PC-9 (cell line): ENCODE measurements around the gene EGLN1. TPM values are rescaled to one million over a fixed set of nuclear protein-coding genes. Genes with fewer than 3 reads are reported as not detected.
A peak's percentile ranks its signal among the peaks of the same experiment; 100 is the strongest.
"Not testable (repeated sequence)": the region's sequence is repeated elsewhere in the genome, so short reads cannot be mapped to it uniquely, and the experiment has no call there.

Source experiments
- Bru-seq: library from RNA; stranded (reverse); fragments of 400-500 nt; gene quantifications from one replicate; lab custom pipeline; 2021; lab: Mats Ljungman, UMichigan
- BruChase-seq, 2 experiments: library from RNA; stranded (reverse); fragments of 400-500 nt; gene quantifications; one replicate each; lab custom pipeline; 2021; lab: Mats Ljungman, UMichigan
- BruUV-seq: library from RNA; stranded (reverse); fragments of 400-500 nt; replicated peaks from 2 replicates; lab custom pipeline; 2021; lab: Mats Ljungman, UMichigan
- CTCF ChIA-PET: fragments of 300-600 bp; sonication (Branson Sonifier 250); formaldehyde crosslinking; loops from one replicate; lab custom pipeline; 2022; ENCODE audit warnings: antibody characterized with exemption; lab: Charles Lee
- POLR2A ChIA-PET: fragments of 300-600 bp; sonication (Branson Sonifier 250); formaldehyde crosslinking; loops from one replicate; lab custom pipeline; 2022; ENCODE audit warnings: antibody characterized with exemption; ENCODE audit not compliant: unreplicated experiment; lab: Charles Lee
- DNase-seq, 2 experiments: peaks; one replicate each; pipeline versions ENCODE4 v3.0.0 to v3.0.0-alpha.2; 2015 to 2022; ENCODE audit warnings: mixed read lengths in 1 of 2
- H2AFZ ChIP-seq: fragments of 200-600 bp; sonication (generic); 2 replicates; pipeline ENCODE4 v1.8.1; 2017; ENCODE audit warnings: antibody characterized with exemption
- H3F3A ChIP-seq: fragments of 200-600 bp; sonication (generic); 2 replicates; pipeline ENCODE4 v1.8.1; 2017; ENCODE audit warnings: antibody characterized with exemption, mild to moderate bottlenecking, low read depth; ENCODE audit not compliant: insufficient read depth
- H3K27ac ChIP-seq: fragments of 200-600 bp; sonication (generic); 2 replicates; pipeline ENCODE4 v1.6.1; 2016; ENCODE audit warnings: mixed run types
- H3K27me3 ChIP-seq: fragments of 200-600 bp; sonication (generic); 2 replicates; pipeline ENCODE4 v1.6.1; 2016; ENCODE audit warnings: low read depth, mixed run types; ENCODE audit not compliant: insufficient read depth
- H3K36me3 ChIP-seq: fragments of 200-600 bp; sonication (generic); 2 replicates; pipeline ENCODE4 v1.6.1; 2016; ENCODE audit warnings: low read depth, mixed run types
- H3K4me1 ChIP-seq: fragments of 200-600 bp; sonication (generic); replicated peaks from 2 replicates; pipeline ENCODE4 v1.6.1; 2016; ENCODE audit warnings: mixed run types; ENCODE audit not compliant: insufficient read depth
- H3K4me2 ChIP-seq: fragments of 200-600 bp; sonication (generic); 2 replicates; pipeline ENCODE4 v1.6.1; 2017; ENCODE audit warnings: mixed run types
- H3K4me3 ChIP-seq: fragments of 200-600 bp; sonication (generic); 2 replicates; pipeline ENCODE4 v1.6.1; 2016; ENCODE audit warnings: mixed run types
- H3K79me2 ChIP-seq: fragments of 200-600 bp; sonication (generic); 2 replicates; pipeline ENCODE4 v1.6.1; 2017; ENCODE audit warnings: low read depth, mixed run types
- H3K9me2 ChIP-seq: fragments of 200-600 bp; sonication (generic); 2 replicates; pipeline ENCODE4 v1.8.1; 2017; ENCODE audit warnings: mild to moderate bottlenecking; ENCODE audit not compliant: insufficient read depth
- H3K9me3 ChIP-seq: fragments of 200-600 bp; sonication (generic); 2 replicates; pipeline ENCODE4 v1.8.1; 2016; ENCODE audit warnings: low read depth; ENCODE audit not compliant: insufficient read depth
- H4K20me1 ChIP-seq: fragments of 200-600 bp; sonication (generic); 2 replicates; pipeline ENCODE4 v1.8.1; 2017; ENCODE audit not compliant: insufficient read depth
- EZH2 ChIP-seq: fragments of 200-600 bp; sonication (generic); IDR thresholded peaks from 2 replicates; pipeline ENCODE4 v1.8.0; 2017; ENCODE audit warnings: antibody characterized with exemption, low read depth
- intact Hi-C: fragments of 100-400 bp; cut with micrococcal nuclease; formaldehyde crosslinking; loops from one replicate; pipeline ENCODE4 v1.10.0; 2022; ENCODE audit not compliant: unreplicated experiment
- long read RNA-seq: library from polyadenylated mRNA; stranded (forward); transcript quantifications from one replicate; pipeline ENCODE4 v2.0.0, GENCODE V29; 2022
- total RNA-seq: library from RNA; stranded (reverse); gene quantifications from 2 replicates; pipeline ENCODE4 v1.2.3, GENCODE V29; 2021
- TF ChIP-seq, protein P1 (sequence below): fragments of 200-600 bp; sonication (generic); conservative IDR thresholded peaks from 2 replicates; pipeline ENCODE4 v1.6.1; 2017; ENCODE audit warnings: mixed run types, antibody characterized with exemption, mild to moderate bottlenecking, moderate library complexity

EGLN1 gene
- total RNA-seq (10.9 and 18.8 TPM in 2 replicates), Bru-seq, nascent RNA (percentile 74 among the genes with signal in this experiment), BruChase-seq, experiment 1, labeled RNA remaining after a 2-hour chase (percentile 74 among the genes with signal in this experiment), BruChase-seq, experiment 2, labeled RNA remaining after a 6-hour chase (percentile 82 among the genes with signal in this experiment)
- long read RNA-seq, full-length matches to known transcripts: 27 of 30 reads
- long read RNA-seq, partial matches to known transcripts: 0 of 30 reads
- long read RNA-seq, other reads (novel, unspliced or antisense): 3 of 30 reads

DNA sequence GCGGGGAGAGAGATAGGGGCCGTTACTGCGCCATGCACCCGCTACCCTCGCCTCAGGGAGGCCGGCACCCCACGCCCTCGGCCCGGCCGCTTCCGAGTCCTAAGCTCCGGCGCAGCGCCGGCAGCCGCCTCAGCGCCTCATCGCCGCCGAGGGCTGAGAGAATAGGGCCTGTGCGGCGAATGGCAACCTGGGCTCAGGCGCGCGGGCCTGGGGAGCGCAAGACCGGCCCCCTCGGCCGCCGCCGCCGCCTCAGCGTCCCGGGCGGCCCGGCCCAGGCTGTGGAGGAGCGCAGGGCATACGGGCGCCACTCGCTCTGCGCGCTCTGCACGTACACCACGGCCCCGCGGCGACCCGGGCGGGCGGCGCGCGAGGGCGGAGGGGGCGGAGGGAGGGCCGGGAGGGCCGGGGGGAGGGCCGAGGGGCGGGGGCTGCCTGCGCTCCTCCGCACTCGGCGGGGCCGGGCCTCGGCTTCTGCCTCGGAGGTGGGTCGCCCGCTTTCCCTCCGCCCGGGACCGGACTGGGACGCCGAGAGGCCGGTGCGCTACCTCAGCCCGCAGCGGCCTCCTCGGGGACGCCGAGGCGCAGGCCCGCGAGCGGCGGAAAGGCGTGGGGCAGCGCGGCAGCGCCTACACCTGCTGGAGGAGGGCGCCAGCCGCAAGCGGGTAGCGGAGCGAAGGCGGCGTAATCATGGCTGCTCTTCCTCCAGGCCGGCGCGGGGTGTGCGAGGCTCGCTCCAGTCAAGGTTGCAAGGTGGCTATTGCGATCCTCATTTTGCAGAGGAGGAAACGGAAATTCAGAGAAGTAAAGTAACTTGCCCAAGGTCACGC lies at the start of gene EGLN1:
TSS of gene EGLN1 (minus strand) at position 317 of the 827 bp plus-strand sequence. CDS start 399 bp downstream, outside the sequence.
- H3K36me3 ChIP-seq: no peaks in the 10 kb centered on the region
- H2AFZ ChIP-seq: peak within 1 kb of the TSS; percentile 86
- CTCF ChIA-PET: no interaction called here
- no peaks in the 10 kb centered on the region for H3K9me2 ChIP-seq
- DNase-seq: peak; percentile 69 to 87
- TF ChIP-seq, protein P1, sequence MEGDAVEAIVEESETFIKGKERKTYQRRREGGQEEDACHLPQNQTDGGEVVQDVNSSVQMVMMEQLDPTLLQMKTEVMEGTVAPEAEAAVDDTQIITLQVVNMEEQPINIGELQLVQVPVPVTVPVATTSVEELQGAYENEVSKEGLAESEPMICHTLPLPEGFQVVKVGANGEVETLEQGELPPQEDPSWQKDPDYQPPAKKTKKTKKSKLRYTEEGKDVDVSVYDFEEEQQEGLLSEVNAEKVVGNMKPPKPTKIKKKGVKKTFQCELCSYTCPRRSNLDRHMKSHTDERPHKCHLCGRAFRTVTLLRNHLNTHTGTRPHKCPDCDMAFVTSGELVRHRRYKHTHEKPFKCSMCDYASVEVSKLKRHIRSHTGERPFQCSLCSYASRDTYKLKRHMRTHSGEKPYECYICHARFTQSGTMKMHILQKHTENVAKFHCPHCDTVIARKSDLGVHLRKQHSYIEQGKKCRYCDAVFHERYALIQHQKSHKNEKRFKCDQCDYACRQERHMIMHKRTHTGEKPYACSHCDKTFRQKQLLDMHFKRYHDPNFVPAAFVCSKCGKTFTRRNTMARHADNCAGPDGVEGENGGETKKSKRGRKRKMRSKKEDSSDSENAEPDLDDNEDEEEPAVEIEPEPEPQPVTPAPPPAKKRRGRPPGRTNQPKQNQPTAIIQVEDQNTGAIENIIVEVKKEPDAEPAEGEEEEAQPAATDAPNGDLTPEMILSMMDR: peak; percentile 32; the same call in 1 of the 2 replicates
- TF ChIP-seq EZH2: no peak
- POLR2A ChIA-PET: interaction anchor here (0.6 to 1.0 kb wide), 3 partner anchors 84 to 209 kb away, joined by 3 to 4 read pairs (median 4); partner anchors contain the start of gene SPRTN
- no peaks in the 10 kb centered on the region for H4K20me1 ChIP-seq
- peaks cover 8% of the 10 kb centered on the region for H3F3A ChIP-seq
- peak within 1 kb of the TSS; percentile 96 for H3K4me2 ChIP-seq
- intact Hi-C loops: loop anchor here (1.0 to 2.0 kb wide), 4 partner anchors 27 to 106 kb away; partner anchors contain the start of genes SPRTN and TSNAX
- H3K27ac ChIP-seq: peak within 1 kb of the TSS; percentile 65
- no peaks in the 10 kb centered on the region for H3K9me3 ChIP-seq
- peaks cover 41% of the 10 kb centered on the region for H3K4me1 ChIP-seq
- H3K79me2 ChIP-seq: peaks cover 40% of the 10 kb centered on the region
- BruUV-seq: no TSS peak
- peak within 1 kb of the TSS; percentile 89 for H3K4me3 ChIP-seq
- no peaks in the 10 kb centered on the region for H3K27me3 ChIP-seq

- intact Hi-C loops, CTCF ChIA-PET, H4K20me1 ChIP-seq, H3K27ac ChIP-seq, DNase-seq, H3F3A ChIP-seq, H3K27me3 ChIP-seq, BruUV-seq, POLR2A ChIA-PET, H3K36me3 ChIP-seq, H3K4me3 ChIP-seq, H3K4me2 ChIP-seq, H3K9me3 ChIP-seq, H3K79me2 ChIP-seq, H3K4me1 ChIP-seq, H2AFZ ChIP-seq, H3K9me2 ChIP-seq: not testable (repeated sequence)
Measured at GRCh38 chr1:231471500-231471899, 49.4 kb upstream of the EGLN1 start.

- H3K4me2 ChIP-seq, H3K9me2 ChIP-seq, H3K27ac ChIP-seq, H3F3A ChIP-seq, H3K4me1 ChIP-seq, H3K79me2 ChIP-seq, H3K9me3 ChIP-seq, POLR2A ChIA-PET, H3K36me3 ChIP-seq, H2AFZ ChIP-seq, BruUV-seq, DNase-seq, intact Hi-C loops, CTCF ChIA-PET, H4K20me1 ChIP-seq, H3K27me3 ChIP-seq, H3K4me3 ChIP-seq: not testable (repeated sequence)
Measured at GRCh38 chr1:231471027-231471426, 48.9 kb upstream of the EGLN1 start.

- TF ChIP-seq EZH2: no peak
- TF ChIP-seq, protein P1: no peak
- H3K4me2 ChIP-seq: no peak overlapping the region
- no peaks in the 10 kb centered on the region for H3K9me3 ChIP-seq
- no peak overlapping the region for H3K27ac ChIP-seq
- H3K4me3 ChIP-seq: no peak overlapping the region
- no peaks in the 10 kb centered on the region for H3K9me2 ChIP-seq
- H3K27me3 ChIP-seq: no peaks in the 10 kb centered on the region
- H3F3A ChIP-seq: no peaks in the 10 kb centered on the region
- no peaks in the 10 kb centered on the region for H4K20me1 ChIP-seq
- POLR2A ChIA-PET: no interaction called here
- no peaks in the 10 kb centered on the region for H3K79me2 ChIP-seq
- no peaks in the 10 kb centered on the region for H3K36me3 ChIP-seq
- CTCF ChIA-PET: no interaction called here
- no peaks in the 10 kb centered on the region for H3K4me1 ChIP-seq
- no peak for DNase-seq
- intact Hi-C loops: no loop called here
- no TSS peak for BruUV-seq
- no peak overlapping the region for H2AFZ ChIP-seq
Measured at GRCh38 chr1:231467986-231468385, 45.9 kb upstream of the EGLN1 start.
